ENCODE results near the gene FRMD1. TPM values are rescaled to one million over a fixed set of nuclear protein-coding genes. Genes with fewer than 3 reads are reported as not detected.

The FRMD1 gene
- polyA plus RNA-seq (2012; ENCODE audit: low read depth, missing spikeins) = 0.08 TPM

- FAIRE-seq (no peak), DNase-seq (ENCODE audit: insufficient read length, low spot score) (no peak)
- no peak for TF ChIP-seq SPI1 (IDR thresholded peaks at IDR 0.05; ENCODE audit: low read depth, low read length)
- TF ChIP-seq PAX5 (IDR thresholded peaks at IDR 0.05; ENCODE audit: insufficient read depth, low read length, severe bottlenecking) = no peak
- TF ChIP-seq POU2F2 (IDR thresholded peaks at IDR 0.05; ENCODE audit: low read depth, low read length) = no peak
- no peak for TF ChIP-seq TAF1 (IDR thresholded peaks at IDR 0.05; ENCODE audit: low read depth, low read length)
- no peak for TF ChIP-seq POLR2AphosphoS5 (IDR thresholded peaks at IDR 0.05; ENCODE audit: low read depth, low read length)
- no peak for TF ChIP-seq POLR2A (IDR thresholded peaks at IDR 0.05; ENCODE audit: low read depth, low read length)
These were observed at the start of gene FRMD1 for GRCh38 chr6:168078943-168079405. Gene FRMD1, minus strand, starts transcription at chr6:168079212. Its CDS starts 118 bp downstream, at chr6:168079094.

- no peak for TF ChIP-seq TAF1 (IDR thresholded peaks at IDR 0.05; ENCODE audit: low read depth, low read length)
- no peak for TF ChIP-seq POU2F2 (IDR thresholded peaks at IDR 0.05; ENCODE audit: low read depth, low read length)
- no peak for DNase-seq (ENCODE audit: insufficient read length, low spot score)
- no peak for FAIRE-seq
These were observed 49.1 kb upstream of the FRMD1 start for GRCh38 chr6:168128006-168128630.

GRCh38 chr6:168127384-168127868 lies 48.4 kb upstream of the FRMD1 start:
- DNase-seq (ENCODE audit: insufficient read length, low spot score) = no peak
- no peak for TF ChIP-seq POLR2AphosphoS5 (IDR thresholded peaks at IDR 0.05; ENCODE audit: low read depth, low read length)
- TF ChIP-seq SPI1 (IDR thresholded peaks at IDR 0.05; ENCODE audit: low read depth, low read length) = no peak
- TF ChIP-seq POLR2A (IDR thresholded peaks at IDR 0.05; ENCODE audit: low read depth, low read length) = no peak
- TF ChIP-seq TAF1 (IDR thresholded peaks at IDR 0.05; ENCODE audit: low read depth, low read length) = no peak
- no peak for TF ChIP-seq PAX5 (IDR thresholded peaks at IDR 0.05; ENCODE audit: insufficient read depth, low read length, severe bottlenecking)
- no peak for TF ChIP-seq POU2F2 (IDR thresholded peaks at IDR 0.05; ENCODE audit: low read depth, low read length)
- FAIRE-seq = no peak

GRCh38 chr6:168126566-168127383 lies 47.8 kb upstream of the FRMD1 start:
- TF ChIP-seq POU2F2 (IDR thresholded peaks at IDR 0.05; ENCODE audit: low read depth, low read length) = no peak
- no peak for TF ChIP-seq POLR2A (IDR thresholded peaks at IDR 0.05; ENCODE audit: low read depth, low read length)
- no peak for TF ChIP-seq SPI1 (IDR thresholded peaks at IDR 0.05; ENCODE audit: low read depth, low read length)
- TF ChIP-seq POLR2AphosphoS5 (IDR thresholded peaks at IDR 0.05; ENCODE audit: low read depth, low read length) = no peak
- TF ChIP-seq TAF1 (IDR thresholded peaks at IDR 0.05; ENCODE audit: low read depth, low read length) = no peak
- no peak for TF ChIP-seq PAX5 (IDR thresholded peaks at IDR 0.05; ENCODE audit: insufficient read depth, low read length, severe bottlenecking)
- DNase-seq (ENCODE audit: insufficient read length, low spot score) (no peak), FAIRE-seq (no peak)

GRCh38 chr6:168125429-168126001 lies 46.5 kb upstream of the FRMD1 start:
- no peak for FAIRE-seq
- no peak for TF ChIP-seq TAF1 (IDR thresholded peaks at IDR 0.05; ENCODE audit: low read depth, low read length)
- TF ChIP-seq POLR2A (IDR thresholded peaks at IDR 0.05; ENCODE audit: low read depth, low read length) = no peak
- TF ChIP-seq POU2F2 (IDR thresholded peaks at IDR 0.05; ENCODE audit: low read depth, low read length) = no peak
- no peak for TF ChIP-seq POLR2AphosphoS5 (IDR thresholded peaks at IDR 0.05; ENCODE audit: low read depth, low read length)

GRCh38 chr6:168124921-168125320 lies 45.9 kb upstream of the FRMD1 start:
- FAIRE-seq (no peak), DNase-seq (ENCODE audit: insufficient read length, low spot score) (no peak)
- TF ChIP-seq TAF1 (IDR thresholded peaks at IDR 0.05; ENCODE audit: low read depth, low read length) = no peak
- TF ChIP-seq SPI1 (IDR thresholded peaks at IDR 0.05; ENCODE audit: low read depth, low read length) = no peak
- TF ChIP-seq POLR2AphosphoS5 (IDR thresholded peaks at IDR 0.05; ENCODE audit: low read depth, low read length) = no peak
- no peak for TF ChIP-seq POLR2A (IDR thresholded peaks at IDR 0.05; ENCODE audit: low read depth, low read length)
- TF ChIP-seq POU2F2 (IDR thresholded peaks at IDR 0.05; ENCODE audit: low read depth, low read length) = no peak
- no peak for TF ChIP-seq PAX5 (IDR thresholded peaks at IDR 0.05; ENCODE audit: insufficient read depth, low read length, severe bottlenecking)

More at GRCh38 chr6:168125429-168126001, 46.5 kb upstream of the FRMD1 start:
- no peak for DNase-seq (ENCODE audit: insufficient read length, low spot score)

- DNase-seq (ENCODE audit: insufficient read length, low spot score) (no peak), FAIRE-seq (no peak)
- no peak for TF ChIP-seq PAX5 (IDR thresholded peaks at IDR 0.05; ENCODE audit: insufficient read depth, low read length, severe bottlenecking)
- TF ChIP-seq POU2F2 (IDR thresholded peaks at IDR 0.05; ENCODE audit: low read depth, low read length) = no peak
These were observed 45.1 kb upstream of the FRMD1 start for GRCh38 chr6:168124158-168124557.

GRCh38 chr6:168123165-168123911 lies 44.3 kb upstream of the FRMD1 start:
- FAIRE-seq (no peak), DNase-seq (ENCODE audit: insufficient read length, low spot score) (no peak)
- no peak for TF ChIP-seq TAF1 (IDR thresholded peaks at IDR 0.05; ENCODE audit: low read depth, low read length)
- no peak for TF ChIP-seq PAX5 (IDR thresholded peaks at IDR 0.05; ENCODE audit: insufficient read depth, low read length, severe bottlenecking)
- no peak for TF ChIP-seq POLR2A (IDR thresholded peaks at IDR 0.05; ENCODE audit: low read depth, low read length)
- TF ChIP-seq POU2F2 (IDR thresholded peaks at IDR 0.05; ENCODE audit: low read depth, low read length) = no peak
- TF ChIP-seq POLR2AphosphoS5 (IDR thresholded peaks at IDR 0.05; ENCODE audit: low read depth, low read length) = no peak
- no peak for TF ChIP-seq SPI1 (IDR thresholded peaks at IDR 0.05; ENCODE audit: low read depth, low read length)

- no peak for TF ChIP-seq POLR2A (IDR thresholded peaks at IDR 0.05; ENCODE audit: low read depth, low read length)
- TF ChIP-seq POU2F2 (IDR thresholded peaks at IDR 0.05; ENCODE audit: low read depth, low read length) = no peak
- TF ChIP-seq POLR2AphosphoS5 (IDR thresholded peaks at IDR 0.05; ENCODE audit: low read depth, low read length) = no peak
- TF ChIP-seq TAF1 (IDR thresholded peaks at IDR 0.05; ENCODE audit: low read depth, low read length) = no peak
- TF ChIP-seq SPI1 (IDR thresholded peaks at IDR 0.05; ENCODE audit: low read depth, low read length) = no peak
- no peak for TF ChIP-seq PAX5 (IDR thresholded peaks at IDR 0.05; ENCODE audit: insufficient read depth, low read length, severe bottlenecking)
- DNase-seq (ENCODE audit: insufficient read length, low spot score) (no peak), FAIRE-seq (no peak)
These were observed 43.5 kb upstream of the FRMD1 start for GRCh38 chr6:168122521-168122920.
